Measurements from ENCODE around the gene NOP9. TPM values are rescaled to one million over a fixed set of nuclear protein-coding genes. Genes with fewer than 3 reads are reported as not detected.

NOP9 gene
- total RNA-seq, 1 experiment from 2014 or later: 35.1 TPM

- H3K27ac Mint-ChIP-seq (ENCODE audit: unreplicated experiment): peak overlapping the region; percentile 16
- DNase-seq: no peak
- no peak overlapping the region for H3K4me3 Mint-ChIP-seq (ENCODE audit: unreplicated experiment)
- Histone ChIP-seq H3K4me1 (peaks cover 11% of the 10 kb centered on the region; the same call in 1 of the 2 replicates), H3K36me3 (ENCODE audit: control insufficient read depth, insufficient read depth, low read length) (no peaks in the 10 kb centered on the region), H3K9me3 (no peaks in the 10 kb centered on the region), H3K27me3 (replicated peaks; ENCODE audit: control insufficient read depth, insufficient read depth, low read length) (no peaks in the 10 kb centered on the region), H3K4me3 (ENCODE audit: low read depth, low read length) (no peak overlapping the region)
- ChIA-PET CTCF (no interaction called here), POLR2A (interaction anchor here (0.6 kb wide), 1 partner anchor 167 kb away, joined by 3 read pairs; no protein-coding TSS in a partner anchor)
- BruUV-seq (replicated peaks): no TSS peak
- intact Hi-C loops (cut with micrococcal nuclease; ENCODE audit: unreplicated experiment): no loop called here
- H3K9me3 Mint-ChIP-seq (ENCODE audit: unreplicated experiment): no peaks in the 10 kb centered on the region
- no peaks in the 10 kb centered on the region for H3K4me1 Mint-ChIP-seq (ENCODE audit: low read depth, unreplicated experiment)
- TF ChIP-seq, protein P1, sequence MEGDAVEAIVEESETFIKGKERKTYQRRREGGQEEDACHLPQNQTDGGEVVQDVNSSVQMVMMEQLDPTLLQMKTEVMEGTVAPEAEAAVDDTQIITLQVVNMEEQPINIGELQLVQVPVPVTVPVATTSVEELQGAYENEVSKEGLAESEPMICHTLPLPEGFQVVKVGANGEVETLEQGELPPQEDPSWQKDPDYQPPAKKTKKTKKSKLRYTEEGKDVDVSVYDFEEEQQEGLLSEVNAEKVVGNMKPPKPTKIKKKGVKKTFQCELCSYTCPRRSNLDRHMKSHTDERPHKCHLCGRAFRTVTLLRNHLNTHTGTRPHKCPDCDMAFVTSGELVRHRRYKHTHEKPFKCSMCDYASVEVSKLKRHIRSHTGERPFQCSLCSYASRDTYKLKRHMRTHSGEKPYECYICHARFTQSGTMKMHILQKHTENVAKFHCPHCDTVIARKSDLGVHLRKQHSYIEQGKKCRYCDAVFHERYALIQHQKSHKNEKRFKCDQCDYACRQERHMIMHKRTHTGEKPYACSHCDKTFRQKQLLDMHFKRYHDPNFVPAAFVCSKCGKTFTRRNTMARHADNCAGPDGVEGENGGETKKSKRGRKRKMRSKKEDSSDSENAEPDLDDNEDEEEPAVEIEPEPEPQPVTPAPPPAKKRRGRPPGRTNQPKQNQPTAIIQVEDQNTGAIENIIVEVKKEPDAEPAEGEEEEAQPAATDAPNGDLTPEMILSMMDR (IDR thresholded peaks at IDR 0.05; ENCODE audit: insufficient read depth in 1 of 2, low read depth in 1 of 2, low read length in 1 of 2, severe bottlenecking in 1 of 2, unreplicated experiment in 1 of 2): no peak
- H3K36me3 Mint-ChIP-seq (ENCODE audit: insufficient read depth, unreplicated experiment): no peaks in the 10 kb centered on the region
- H3K27me3 Mint-ChIP-seq (ENCODE audit: insufficient read depth, unreplicated experiment): no peaks in the 10 kb centered on the region
Observed at GRCh38 chr14:24259282-24260025, 40.2 kb upstream of the NOP9 start.

DNA sequence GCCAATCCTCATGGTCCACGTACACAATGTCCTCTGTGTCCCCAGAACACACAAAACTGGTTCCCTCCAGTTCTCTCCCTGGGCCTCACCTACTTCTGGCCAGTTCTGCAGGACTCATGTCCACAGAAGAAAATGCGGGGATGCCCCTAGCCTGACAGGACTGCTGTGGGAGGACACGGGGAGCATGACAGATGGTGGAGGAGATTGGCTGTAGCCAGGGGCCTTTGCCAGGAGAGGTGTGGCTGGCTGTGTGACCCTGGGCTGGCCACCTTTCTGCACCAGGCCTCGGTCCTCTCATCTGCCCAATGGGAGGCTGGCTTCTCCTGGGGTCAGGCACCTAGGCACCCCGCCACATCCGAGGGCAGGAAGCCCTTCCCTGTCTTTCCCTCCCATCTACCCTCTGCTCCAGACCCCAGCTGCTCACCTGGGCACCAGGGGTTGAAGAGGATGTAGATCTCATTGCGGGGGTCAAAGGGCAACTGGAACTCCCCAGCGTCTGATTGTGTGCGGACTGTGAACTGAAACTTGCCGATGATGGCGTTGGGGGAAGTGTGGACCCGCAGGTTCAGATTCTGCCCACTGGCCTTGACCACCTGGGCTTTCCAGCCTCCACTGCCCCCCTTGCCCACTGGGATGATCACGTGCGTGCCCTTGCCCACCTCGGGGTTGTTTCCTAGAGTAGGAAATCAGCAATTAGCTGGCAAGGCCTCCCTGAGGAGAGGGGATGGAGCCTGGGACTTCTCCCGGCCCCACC lies 39.4 kb upstream of the NOP9 start:
- TF ChIP-seq, protein P1 (IDR thresholded peaks at IDR 0.05; ENCODE audit: insufficient read depth in 1 of 2, low read depth in 1 of 2, low read length in 1 of 2, severe bottlenecking in 1 of 2, unreplicated experiment in 1 of 2): no peak
- Mint-ChIP-seq H3K4me3 (ENCODE audit: unreplicated experiment) (no peak overlapping the region), H3K9me3 (ENCODE audit: unreplicated experiment) (no peaks in the 10 kb centered on the region), H3K4me1 (ENCODE audit: low read depth, unreplicated experiment) (no peaks in the 10 kb centered on the region), H3K27me3 (ENCODE audit: insufficient read depth, unreplicated experiment) (no peaks in the 10 kb centered on the region), H3K36me3 (ENCODE audit: insufficient read depth, unreplicated experiment) (no peaks in the 10 kb centered on the region), H3K27ac (ENCODE audit: unreplicated experiment) (no peak overlapping the region)
- Histone ChIP-seq H3K4me3 (ENCODE audit: low read depth, low read length) (no peak overlapping the region), H3K36me3 (ENCODE audit: control insufficient read depth, insufficient read depth, low read length) (no peaks in the 10 kb centered on the region), H3K4me1 (peaks cover 12% of the 10 kb centered on the region; the same call in 1 of the 2 replicates), H3K9me3 (no peaks in the 10 kb centered on the region), H3K27me3 (replicated peaks; ENCODE audit: control insufficient read depth, insufficient read depth, low read length) (no peaks in the 10 kb centered on the region)
- no peak for DNase-seq
- ChIA-PET POLR2A (no interaction called here), CTCF (interaction anchor here (1.7 kb wide), 1 partner anchor 7 kb away, joined by 3 read pairs; no protein-coding TSS in a partner anchor)
- BruUV-seq (replicated peaks): no TSS peak
- intact Hi-C loops (cut with micrococcal nuclease; ENCODE audit: unreplicated experiment): no loop called here

GRCh38 chr14:24260780-24261157 lies 38.9 kb upstream of the NOP9 start:
- Mint-ChIP-seq H3K36me3 (ENCODE audit: insufficient read depth, unreplicated experiment) (no peaks in the 10 kb centered on the region), H3K4me1 (ENCODE audit: low read depth, unreplicated experiment) (no peaks in the 10 kb centered on the region), H3K9me3 (ENCODE audit: unreplicated experiment) (no peaks in the 10 kb centered on the region), H3K27ac (ENCODE audit: unreplicated experiment) (no peak overlapping the region), H3K27me3 (ENCODE audit: insufficient read depth, unreplicated experiment) (no peaks in the 10 kb centered on the region), H3K4me3 (ENCODE audit: unreplicated experiment) (no peak overlapping the region)
- H3K4me1 ChIP-seq: peaks cover 12% of the 10 kb centered on the region; the same call in 1 of the 2 replicates
- intact Hi-C loops (cut with micrococcal nuclease; ENCODE audit: unreplicated experiment): no loop called here
- CTCF ChIA-PET: interaction anchor here (1.7 kb wide), 1 partner anchor 8 kb away, joined by 3 read pairs; no protein-coding TSS in a partner anchor
- POLR2A ChIA-PET: no interaction called here
- no peaks in the 10 kb centered on the region for H3K36me3 ChIP-seq (ENCODE audit: control insufficient read depth, insufficient read depth, low read length)
- H3K9me3 ChIP-seq: no peaks in the 10 kb centered on the region
- TF ChIP-seq, protein P1 (IDR thresholded peaks at IDR 0.05; ENCODE audit: insufficient read depth in 1 of 2, low read depth in 1 of 2, low read length in 1 of 2, severe bottlenecking in 1 of 2, unreplicated experiment in 1 of 2): no peak
- BruUV-seq (replicated peaks): no TSS peak
- DNase-seq: no peak
- H3K4me3 ChIP-seq (ENCODE audit: low read depth, low read length): no peak overlapping the region
- H3K27me3 ChIP-seq (replicated peaks; ENCODE audit: control insufficient read depth, insufficient read depth, low read length): no peaks in the 10 kb centered on the region
